Activated CD8-positive, alpha-beta memory T cell treated with anti-CD3 and anti-CD28 coated beads for 1 hour (primary cell): ENCODE measurements around the gene UBR3.
"Not testable (repeated sequence)": the region's sequence is repeated elsewhere in the genome, so short reads cannot be mapped to it uniquely, and the experiment has no call there.

Experiments
- DNase-seq, 2 donors: peaks; one replicate each; pipeline ENCODE4 v3.0.0-alpha.2; 2020; ENCODE audit warnings: low read depth in 1 of 2; ENCODE audit errors: extremely low read depth in 1 of 2

UBR3 gene

GRCh38 chr2:170098626-170099312 is 271.5 kb downstream of the UBR3 start:
- DNase-seq, result no peak

GRCh38 chr2:170101789-170102188 is 274.5 kb downstream of the UBR3 start:
- DNase-seq, result no peak

- DNase-seq, result no peak
These were observed 279.0 kb downstream of the UBR3 start for GRCh38 chr2:170106102-170106840.

GRCh38 chr2:170113168-170113894 is 286.1 kb downstream of the UBR3 start:
- no peak for DNase-seq

DNA sequence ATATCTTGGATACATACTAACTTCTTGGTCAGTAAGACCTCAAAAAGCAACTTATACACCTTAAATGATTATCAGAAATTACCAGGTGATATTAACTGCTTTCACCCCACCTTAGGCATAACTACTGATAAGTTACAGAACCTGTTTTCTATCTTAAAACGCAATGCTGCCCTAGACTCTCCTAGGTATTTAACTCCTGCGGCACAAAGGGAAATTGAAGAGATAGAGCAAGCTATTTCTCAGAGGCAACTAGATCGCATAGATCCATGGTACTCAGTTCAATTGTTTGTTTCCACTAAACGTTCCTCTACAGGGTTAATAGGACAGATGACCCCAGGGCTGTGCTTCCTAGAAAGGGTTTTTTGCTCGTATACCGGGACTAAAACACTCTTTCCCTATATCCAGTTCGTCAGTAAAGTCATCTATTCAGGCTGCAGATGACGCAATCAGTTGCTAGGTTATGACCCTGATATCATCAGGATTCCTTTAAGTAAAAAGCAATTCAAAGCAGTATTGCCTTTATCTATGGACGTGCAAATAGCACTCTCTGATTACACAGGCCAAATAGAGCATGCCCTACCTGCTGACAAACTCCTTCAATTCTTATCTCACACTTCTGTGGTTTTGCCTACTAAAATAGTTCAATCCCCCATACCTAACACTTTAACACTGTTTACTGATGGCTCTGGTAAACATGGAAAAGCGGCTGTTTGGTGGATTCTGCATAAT is 288.4 kb downstream of the UBR3 start:
- DNase-seq, result no peak

- DNase-seq, result no peak
These were observed 291.4 kb downstream of the UBR3 start for GRCh38 chr2:170118641-170119040.

DNA sequence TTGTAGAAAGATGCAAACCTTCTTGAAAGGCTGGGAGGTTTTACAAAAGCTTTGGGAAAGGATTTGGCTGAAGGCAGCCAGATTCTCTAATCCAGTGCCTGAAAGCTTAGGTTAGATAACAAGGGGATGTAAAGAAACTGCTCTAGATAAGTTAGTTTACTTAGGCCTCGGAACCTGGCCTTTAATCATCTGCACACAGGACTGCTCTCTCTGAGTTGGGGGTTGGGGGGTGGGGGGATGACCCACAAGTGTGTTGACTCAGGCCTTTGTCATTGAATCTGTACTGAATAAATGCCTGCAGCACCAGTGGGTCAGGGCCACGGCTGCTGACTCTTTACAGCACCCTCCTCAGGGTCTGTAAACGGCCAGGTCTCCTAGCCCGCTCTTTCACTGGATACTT is 292.1 kb downstream of the UBR3 start:
- DNase-seq, result not testable (repeated sequence)

- DNase-seq, result no peak
These were observed 294.4 kb downstream of the UBR3 start for GRCh38 chr2:170121689-170122088.

GRCh38 chr2:170122883-170123547 is 295.8 kb downstream of the UBR3 start:
- no peak for DNase-seq

GRCh38 chr2:170123593-170123992 is 296.3 kb downstream of the UBR3 start:
- DNase-seq, result no peak

GRCh38 chr2:170126138-170126728 is 299.0 kb downstream of the UBR3 start:
- DNase-seq, result not testable (repeated sequence)
